ENCODE results near the gene SPOP.

SPOP gene

GRCh38 chr17:49580055-49580721 is 97.7 kb downstream of the SPOP start:
- H3K9me3 ChIP-seq, result no peaks in the 10 kb centered on the region
- H3K27me3 ChIP-seq, result no peaks in the 10 kb centered on the region
- H3K4me3 ChIP-seq, result no peak overlapping the region
- H3K4me1 ChIP-seq, result peaks cover 0 to 81% (median 57%) of the 10 kb centered on the region in 4 donors
- no peak for DNase-seq
- no peak for TF ChIP-seq CTCF (IDR thresholded peaks at IDR 0.05)
- H3K27ac ChIP-seq, result peak overlapping the region; percentile 93 to 97
- H3K36me3 ChIP-seq, result peaks cover 6 to 11% (median 9%) of the 10 kb centered on the region in 3 donors
- intact Hi-C loops (cut with DNase I; ENCODE audit: low total_unique reads), result no loop called here

GRCh38 chr17:49579522-49579921 is 98.4 kb downstream of the SPOP start:
- no peak for DNase-seq
- Histone ChIP-seq H3K4me3 (peak overlapping the region in 1 of 2 donors; percentile 13), H3K4me1 (peaks cover 0 to 87% (median 62%) of the 10 kb centered on the region in 4 donors), H3K36me3 (peaks cover 6 to 11% (median 9%) of the 10 kb centered on the region in 3 donors), H3K9me3 (no peaks in the 10 kb centered on the region), H3K27me3 (no peaks in the 10 kb centered on the region), H3K27ac (peak overlapping the region; percentile 93 to 97)
- no peak for TF ChIP-seq CTCF (IDR thresholded peaks at IDR 0.05)
- intact Hi-C loops (cut with DNase I; ENCODE audit: low total_unique reads), result loop anchor here (5.0 kb wide), 1 partner anchor 33 kb away; no protein-coding TSS in a partner anchor

GRCh38 chr17:49578952-49579500 is 98.9 kb downstream of the SPOP start:
- peak overlapping the region in 1 of 2 donors; percentile 13 for H3K4me3 ChIP-seq
- TF ChIP-seq CTCF (IDR thresholded peaks at IDR 0.05), result no peak
- peaks cover 6 to 11% (median 9%) of the 10 kb centered on the region in 3 donors for H3K36me3 ChIP-seq
- DNase-seq, result no peak
- no peaks in the 10 kb centered on the region for H3K27me3 ChIP-seq
- H3K4me1 ChIP-seq, result peaks cover 0 to 90% (median 64%) of the 10 kb centered on the region in 4 donors
- peak overlapping the region; percentile 93 to 97 for H3K27ac ChIP-seq
- H3K9me3 ChIP-seq, result no peaks in the 10 kb centered on the region
- intact Hi-C loops (cut with DNase I; ENCODE audit: low total_unique reads), result loop anchor here (5.0 kb wide), 1 partner anchor 33 kb away; no protein-coding TSS in a partner anchor

- no peaks in the 10 kb centered on the region for H3K9me3 ChIP-seq
- no peak for DNase-seq
- peak overlapping the region; percentile 82 to 91 for H3K4me3 ChIP-seq
- peak overlapping the region; percentile 93 to 97 for H3K27ac ChIP-seq
- TF ChIP-seq CTCF (IDR thresholded peaks at IDR 0.05), result no peak
- peaks cover 0 to 90% (median 64%) of the 10 kb centered on the region in 4 donors for H3K4me1 ChIP-seq
- H3K36me3 ChIP-seq, result peaks cover 6 to 11% (median 9%) of the 10 kb centered on the region in 3 donors
- H3K27me3 ChIP-seq, result no peaks in the 10 kb centered on the region
- intact Hi-C loops (cut with DNase I; ENCODE audit: low total_unique reads), result loop anchor here (5.0 kb wide), 1 partner anchor 34 kb away; no protein-coding TSS in a partner anchor
These were observed 99.5 kb downstream of the SPOP start for GRCh38 chr17:49578414-49578813.

GRCh38 chr17:49577963-49578362 is 99.9 kb downstream of the SPOP start:
- peak overlapping the region; percentile 93 to 97 for H3K27ac ChIP-seq
- no peaks in the 10 kb centered on the region for H3K27me3 ChIP-seq

More at GRCh38 chr17:49577963-49578362, 99.9 kb downstream of the SPOP start:
- peak overlapping the region; percentile 82 to 91 for H3K4me3 ChIP-seq
- TF ChIP-seq CTCF (IDR thresholded peaks at IDR 0.05), result no peak
- peaks cover 6 to 11% (median 9%) of the 10 kb centered on the region in 3 donors for H3K36me3 ChIP-seq
- H3K9me3 ChIP-seq, result no peaks in the 10 kb centered on the region
- intact Hi-C loops (cut with DNase I; ENCODE audit: low total_unique reads), result loop anchor here (5.0 kb wide), 1 partner anchor 34 kb away; no protein-coding TSS in a partner anchor
- peaks cover 0 to 90% (median 63%) of the 10 kb centered on the region in 4 donors for H3K4me1 ChIP-seq
- DNase-seq, result no peak
